ENCODE measurements around the gene PHYHIPL.

PHYHIPL gene

GRCh38 chr10:59176241-59177030, at the start of gene PHYHIPL:
TSS of gene PHYHIPL (plus strand) at chr10:59176643. CDS start at chr10:59176854, 211 bp downstream.
- DNase-seq (ENCODE audit: low read depth): no peak

GRCh38 chr10:59126991-59127390, 49.5 kb upstream of the PHYHIPL start:
- DNase-seq (ENCODE audit: low read depth): no peak

- DNase-seq (ENCODE audit: low read depth): no peak
Observed at GRCh38 chr10:59127991-59128390, 48.5 kb upstream of the PHYHIPL start.

- no peak for DNase-seq (ENCODE audit: low read depth)
Observed at GRCh38 chr10:59129867-59130266, 46.6 kb upstream of the PHYHIPL start.

- DNase-seq (ENCODE audit: low read depth): no peak
Observed at GRCh38 chr10:59131666-59132065, 44.8 kb upstream of the PHYHIPL start.

- DNase-seq (ENCODE audit: low read depth): no peak
Observed at GRCh38 chr10:59133841-59134593, 42.4 kb upstream of the PHYHIPL start.

GRCh38 chr10:59134785-59135184, 41.7 kb upstream of the PHYHIPL start:
- DNase-seq (ENCODE audit: low read depth): no peak

- no peak for DNase-seq (ENCODE audit: low read depth)
Observed at GRCh38 chr10:59135275-59135674, 41.2 kb upstream of the PHYHIPL start.

GRCh38 chr10:59138052-59138451, 38.4 kb upstream of the PHYHIPL start:
- no peak for DNase-seq (ENCODE audit: low read depth)

GRCh38 chr10:59143544-59143943, 32.9 kb upstream of the PHYHIPL start:
- DNase-seq (ENCODE audit: low read depth): no peak

GRCh38 chr10:59148701-59149100, 27.7 kb upstream of the PHYHIPL start:
- DNase-seq (ENCODE audit: low read depth): no peak

GRCh38 chr10:59155556-59155955, 20.9 kb upstream of the PHYHIPL start:
- DNase-seq (ENCODE audit: low read depth): no peak

- no peak for DNase-seq (ENCODE audit: low read depth)
Observed at GRCh38 chr10:59167512-59167911, 8.9 kb upstream of the PHYHIPL start.

- no peak for DNase-seq (ENCODE audit: low read depth)
Observed at GRCh38 chr10:59172567-59172966, 3.9 kb upstream of the PHYHIPL start.

- no peak for DNase-seq (ENCODE audit: low read depth)
Observed at GRCh38 chr10:59173414-59173813, 3.0 kb upstream of the PHYHIPL start.

- no peak for DNase-seq (ENCODE audit: low read depth)
Observed at GRCh38 chr10:59175538-59176240, 754 bp upstream of the PHYHIPL start.

- no peak for DNase-seq (ENCODE audit: low read depth)
Observed at GRCh38 chr10:59177031-59177797, 771 bp downstream of the PHYHIPL start.

GRCh38 chr10:59177836-59178235, 1.4 kb downstream of the PHYHIPL start:
- DNase-seq (ENCODE audit: low read depth): no peak

GRCh38 chr10:59179068-59179467, 2.6 kb downstream of the PHYHIPL start:
- DNase-seq (ENCODE audit: low read depth): no peak

- no peak for DNase-seq (ENCODE audit: low read depth)
Observed at GRCh38 chr10:59180689-59181270, 4.3 kb downstream of the PHYHIPL start.

GRCh38 chr10:59181668-59182067, 5.2 kb downstream of the PHYHIPL start:
- no peak for DNase-seq (ENCODE audit: low read depth)

GRCh38 chr10:59190332-59190731, 13.9 kb downstream of the PHYHIPL start:
- DNase-seq (ENCODE audit: low read depth): no peak

Data from T-helper 22 cell (primary cell).